CD4-positive, alpha-beta T cell treated with Interleukin-6 at 100 ng/mL for 8 hours (primary cell): ENCODE results near the gene PANK3.
"Not testable (repeated sequence)": the region's sequence is repeated elsewhere in the genome, so short reads cannot be mapped to it uniquely, and the experiment has no call there.

Source experiments
- DNase-seq: peaks from one replicate; pipeline ENCODE4 v3.0.0-alpha.2; 2020; ENCODE audit warnings: mixed read lengths, low spot score

The PANK3 gene

GRCh38 chr5:168552146-168552545, 27.0 kb downstream of the PANK3 start:
- no peak for DNase-seq

- DNase-seq: no peak
Measured at GRCh38 chr5:168550656-168551055, 28.5 kb downstream of the PANK3 start.

GRCh38 chr5:168549554-168549953, 29.6 kb downstream of the PANK3 start:
- no peak for DNase-seq

GRCh38 chr5:168537176-168537575, 42.0 kb downstream of the PANK3 start:
- no peak for DNase-seq

GRCh38 chr5:168534351-168534750, 44.8 kb downstream of the PANK3 start:
- not testable (repeated sequence) for DNase-seq

GRCh38 chr5:168531987-168532864, 46.9 kb downstream of the PANK3 start:
- DNase-seq: no peak

- no peak for DNase-seq
Measured at GRCh38 chr5:168531191-168531590, 48.0 kb downstream of the PANK3 start.

- no peak for DNase-seq
Measured at GRCh38 chr5:168530621-168531150, 48.5 kb downstream of the PANK3 start.

GRCh38 chr5:168529374-168530234, 49.6 kb downstream of the PANK3 start:
- no peak for DNase-seq

GRCh38 chr5:168528521-168529373, 50.4 kb downstream of the PANK3 start, which contains the start of gene FBLL1:
Gene FBLL1, plus strand, starts transcription at chr5:168529305. Its CDS starts 200 bp downstream, at chr5:168529505.
- no peak for DNase-seq

GRCh38 chr5:168527756-168528295, 51.3 kb downstream of the PANK3 start:
- no peak for DNase-seq

GRCh38 chr5:168525856-168526255, 53.3 kb downstream of the PANK3 start:
- DNase-seq: no peak

GRCh38 chr5:168513861-168514428, 65.2 kb downstream of the PANK3 start:
- DNase-seq: no peak

- DNase-seq: no peak
Measured at GRCh38 chr5:168502563-168503237, 76.5 kb downstream of the PANK3 start.
